Ishikawa (cell line): ENCODE results near the gene CLRN2.

ENCODE experiments used
- EGR1 ChIP-seq: IDR thresholded peaks from 2 replicates; pipeline ENCODE4 v1.6.1; 2012
- REST ChIP-seq: IDR thresholded peaks from 2 replicates; pipeline ENCODE4 v1.6.1; 2012; ENCODE audit warnings: low read depth, mild to moderate bottlenecking
- YY1 ChIP-seq: IDR thresholded peaks from 2 replicates; pipeline ENCODE4 v1.6.1; 2012; ENCODE audit warnings: low read depth

- TF ChIP-seq YY1 (no peak), EGR1 (no peak), REST (no peak)
Observed at GRCh38 chr4:17526695-17527477, 11.9 kb downstream of the CLRN2 start.
